Heart left ventricle (tissue), 16 donors: ENCODE results near the gene TTC3. TPM values are rescaled to one million over a fixed set of nuclear protein-coding genes. Genes with fewer than 3 reads are reported as not detected.
A peak's percentile ranks its signal among the peaks of the same experiment; 100 is the strongest.

Source experiments
- ATAC-seq, 4 donors: fragments of 200-7000 bp; cut with Tn5 transposase; one replicate each; pipeline ENCODE4 v1.9.1; 2020 to 2022; ENCODE audit warnings: moderate library complexity in 4 of 4, mild to moderate bottlenecking in 3 of 4, moderate number of reproducible peaks in 1 of 4
- DNase-seq, 5 donors: peaks; one replicate each; pipeline ENCODE4 v3.0.0-alpha.2; 2020
- H3K27ac ChIP-seq, 12 donors: fragments of 200-600 bp; sonication (generic) in 4 of 12; one replicate each; pipeline versions ENCODE4 v1.5.0 to v1.8.0; 2016 to 2022; ENCODE audit warnings: mild to moderate bottlenecking in 2 of 12
- H3K27me3 ChIP-seq, 9 donors: fragments of 200-600 bp; sonication (generic) in 2 of 9; one replicate each; pipeline versions ENCODE4 v1.5.1 to v1.8.0; 2016 to 2022; ENCODE audit warnings: mild to moderate bottlenecking in 3 of 9
- H3K36me3 ChIP-seq, 9 donors: fragments of 200-600 bp; sonication (generic) in 2 of 9; one replicate each; pipeline versions ENCODE4 v1.5.0 to v1.8.0; 2018 to 2022; ENCODE audit warnings: mild to moderate bottlenecking in 2 of 9
- H3K4me1 ChIP-seq, 12 donors: fragments of 200-600 bp; sonication (generic) in 4 of 12; one replicate each; pipeline versions ENCODE4 v1.5.0 to v1.8.0; 2016 to 2022; ENCODE audit warnings: mild to moderate bottlenecking in 3 of 12
- H3K4me3 ChIP-seq, 12 donors: fragments of 200-600 bp; sonication (generic) in 4 of 12; one replicate each; pipeline versions ENCODE4 v1.5.0 to v1.8.0; 2017 to 2022; ENCODE audit warnings: mild to moderate bottlenecking in 9 of 12, moderate library complexity in 4 of 12
- H3K9me3 ChIP-seq, 12 donors: fragments of 200-600 bp; sonication (generic) in 4 of 12; one replicate each; pipeline versions ENCODE4 v1.5.0 to v1.8.0; 2016 to 2022; ENCODE audit warnings: mild to moderate bottlenecking in 1 of 12
- POLR2A ChIP-seq, 2 donors: fragments of 450-650 bp; IDR thresholded peaks; one replicate each; pipeline ENCODE4 v1.6.1; 2017; ENCODE audit warnings: antibody characterized with exemption in 2 of 2, mild to moderate bottlenecking in 2 of 2, moderate library complexity in 2 of 2
- WGBS, 4 donors: extraction: QIAGEN DNeasy Blood & Tissue Kit in 2 of 4; methylation state at CpG; one replicate each; pipeline versions ENCODE4 v1.1.5 to v1.1.7; 2013 to 2018; 5-methylcytosine and 5-hydroxymethylcytosine counted together
- intact Hi-C, 10 donors: fragments of 100-400 bp; cut with DNase I; formaldehyde crosslinking; loops; one replicate each; pipeline versions ENCODE4 v1.11.1 to v1.14.2; 2022
- polyA plus RNA-seq, 2 donors: library from polyadenylated mRNA; stranded (reverse); fragments of 200-250 nt; gene quantifications; one replicate each; pipeline ENCODE4 v1.2.3, GENCODE V29; 2013
- total RNA-seq, 9 donors: library from RNA; depleted of rRNA in 2 of 9; stranded (reverse); fragments of >200 nt in 2 of 9; fragmentation: NEBNext Ultra II Directional in 3 of 9; extraction: Animal tissue kit (Norgen Biotek cat#: 25700) in 3 of 9; gene quantifications; one replicate each; pipeline versions ENCODE4 v1.1.0 to v1.2.4, GENCODE V29; 2016 to 2023
- TF ChIP-seq, protein P1 (sequence below), 12 donors: fragments of 200-600 bp; sonication (generic) in 4 of 12; IDR thresholded peaks; one replicate each; pipeline versions ENCODE4 v1.5.0 to v1.8.0; 2018 to 2022; ENCODE audit warnings: antibody characterized with exemption in 12 of 12, mild to moderate bottlenecking in 5 of 12
- donor health status: ischemic (EF 13 %, LVEDD 7.1; RV severe dilation, severe dysfunction).
- donor health status: healthy with polysubstance abuse.
- donor health status: DM: no; HTN: yes; CAD: no.
- donor health status: DM: no; HTN: no; CAD: no.
- donor health status: ischemic (EF 25% LVEDD 6.9; RV normal size, moderate dysfunction).
- donor health status: ischemic (EF 25% LVEDD 5.7; RV mildly dilated, moderate dysfunction).
- donor health status: healthy.
- donor health status: DM: yes; HTN: yes; CAD: no.
- donor health status: ischemic (EF 35%, LVEDD 5.7; RV mildly dilated, moderate dysfunction).
- donor health status: nonischemic (EF 11% LVEDD 7.7; RV severe dilation, severe dysfunction).
- donor health status: DM: yes; HTN: yes; CAD: no.
- donor health status: PGD.
- donor health status: ischemic (EF 29% LVEDD 5.4; RV normal size, mild dysfunction).
- donor health status: nonischemic (EF 23%, LVEDD 6.1; RV moderate dilation, normal function).

TTC3 gene
- total and polyA plus RNA-seq, 11 donors, result 15.2 to 72.1 (median 44.5) TPM

- TF ChIP-seq, protein P1, sequence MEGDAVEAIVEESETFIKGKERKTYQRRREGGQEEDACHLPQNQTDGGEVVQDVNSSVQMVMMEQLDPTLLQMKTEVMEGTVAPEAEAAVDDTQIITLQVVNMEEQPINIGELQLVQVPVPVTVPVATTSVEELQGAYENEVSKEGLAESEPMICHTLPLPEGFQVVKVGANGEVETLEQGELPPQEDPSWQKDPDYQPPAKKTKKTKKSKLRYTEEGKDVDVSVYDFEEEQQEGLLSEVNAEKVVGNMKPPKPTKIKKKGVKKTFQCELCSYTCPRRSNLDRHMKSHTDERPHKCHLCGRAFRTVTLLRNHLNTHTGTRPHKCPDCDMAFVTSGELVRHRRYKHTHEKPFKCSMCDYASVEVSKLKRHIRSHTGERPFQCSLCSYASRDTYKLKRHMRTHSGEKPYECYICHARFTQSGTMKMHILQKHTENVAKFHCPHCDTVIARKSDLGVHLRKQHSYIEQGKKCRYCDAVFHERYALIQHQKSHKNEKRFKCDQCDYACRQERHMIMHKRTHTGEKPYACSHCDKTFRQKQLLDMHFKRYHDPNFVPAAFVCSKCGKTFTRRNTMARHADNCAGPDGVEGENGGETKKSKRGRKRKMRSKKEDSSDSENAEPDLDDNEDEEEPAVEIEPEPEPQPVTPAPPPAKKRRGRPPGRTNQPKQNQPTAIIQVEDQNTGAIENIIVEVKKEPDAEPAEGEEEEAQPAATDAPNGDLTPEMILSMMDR (IDR thresholded peaks at IDR 0.05), result no peak
- TF ChIP-seq POLR2A (IDR thresholded peaks at IDR 0.05), result no peak
- Histone ChIP-seq H3K4me1 (peaks cover 0 to 10% (median 0%) of the 10 kb centered on the region in 12 donors), H3K36me3 (peaks cover 2 to 86% (median 78%) of the 10 kb centered on the region in 9 donors), H3K4me3 (no peak overlapping the region), H3K9me3 (no peaks in the 10 kb centered on the region), H3K27me3 (no peaks in the 10 kb centered on the region), H3K27ac (peak overlapping the region in 1 of 12 donors; percentile 32)
- DNase-seq (no peak), ATAC-seq (peak in 1 of 4 donors; percentile 18)
- 92 to 93% (median 93%) methylated on average over 14 to 18 of the region's 18 CpGs for WGBS, 4 donors
- intact Hi-C loops, result loop anchor here in 2 of 10 donors (5.0 to 10.0 kb wide), 2 partner anchors 41 to 359 kb away; partner anchors contain the start of gene VPS26C (in 1 of the 2)
These were observed 153.2 kb downstream of the TTC3 start for GRCh38 chr21:37226041-37226920.

GRCh38 chr21:37227071-37228002 is 154.3 kb downstream of the TTC3 start:
- intact Hi-C loops, result loop anchor here in 2 of 10 donors (5.0 to 10.0 kb wide), 2 partner anchors 40 to 357 kb away; partner anchors contain the start of gene VPS26C (in 1 of the 2)
- H3K9me3 ChIP-seq, result no peaks in the 10 kb centered on the region
- no peak overlapping the region for H3K27ac ChIP-seq
- DNase-seq, result no peak
- ATAC-seq, result peak in 1 of 4 donors; percentile 22
- H3K36me3 ChIP-seq, result peaks cover 2 to 96% (median 89%) of the 10 kb centered on the region in 9 donors
- H3K4me1 ChIP-seq, result peaks cover 0 to 6% (median 0%) of the 10 kb centered on the region in 12 donors
- 95 to 98% (median 96%) methylated on average over 32 to 38 of the region's 38 CpGs for WGBS, 4 donors
- no peaks in the 10 kb centered on the region for H3K27me3 ChIP-seq
- no peak overlapping the region for H3K4me3 ChIP-seq
- TF ChIP-seq, protein P1 (IDR thresholded peaks at IDR 0.05), result no peak
- no peak for TF ChIP-seq POLR2A (IDR thresholded peaks at IDR 0.05)

- peaks cover 0 to 6% (median 0%) of the 10 kb centered on the region in 12 donors for H3K4me1 ChIP-seq
- ATAC-seq (no peak), DNase-seq (no peak)
- H3K4me3 ChIP-seq, result no peak overlapping the region
- TF ChIP-seq, protein P1 (IDR thresholded peaks at IDR 0.05), result no peak
- TF ChIP-seq POLR2A (IDR thresholded peaks at IDR 0.05), result no peak
- H3K9me3 ChIP-seq, result no peaks in the 10 kb centered on the region
- peaks cover 2 to 100% (median 95%) of the 10 kb centered on the region in 9 donors for H3K36me3 ChIP-seq
- no peak overlapping the region for H3K27ac ChIP-seq
- intact Hi-C loops, result loop anchor here in 2 of 10 donors (5.0 to 10.0 kb wide), 2 partner anchors 39 to 357 kb away; partner anchors contain the start of gene VPS26C (in 1 of the 2)
- no peaks in the 10 kb centered on the region for H3K27me3 ChIP-seq
- WGBS, 4 donors, result 95 to 97% (median 97%) methylated on average over 16 of the region's 16 CpGs
These were observed 154.9 kb downstream of the TTC3 start for GRCh38 chr21:37228003-37228400.
